CD1c-positive myeloid dendritic cell (primary cell): ENCODE results near the gene PRKAG2.

ENCODE experiments used
- DNase-seq: peaks from one replicate; pipeline ENCODE4 v3.0.0-alpha.2; 2016; ENCODE audit errors: extremely low spot score

PRKAG2 gene

GRCh38 chr7:151900986-151901621 is 24.2 kb upstream of the PRKAG2 start:
- no peak for DNase-seq

- DNase-seq, result no peak
These were observed 23.7 kb upstream of the PRKAG2 start for GRCh38 chr7:151900591-151900985.

GRCh38 chr7:151899513-151900360 is 22.8 kb upstream of the PRKAG2 start:
- DNase-seq, result no peak

GRCh38 chr7:151897951-151898686 is 21.2 kb upstream of the PRKAG2 start:
- DNase-seq, result no peak

- DNase-seq, result no peak
These were observed 20.3 kb upstream of the PRKAG2 start for GRCh38 chr7:151897161-151897731.

- no peak for DNase-seq
These were observed 19.6 kb upstream of the PRKAG2 start for GRCh38 chr7:151896486-151896885.

GRCh38 chr7:151896086-151896485 is 19.2 kb upstream of the PRKAG2 start:
- no peak for DNase-seq

GRCh38 chr7:151895631-151896031 is 18.7 kb upstream of the PRKAG2 start:
- DNase-seq, result no peak

- DNase-seq, result no peak
These were observed 18.2 kb upstream of the PRKAG2 start for GRCh38 chr7:151895008-151895630.

GRCh38 chr7:151894111-151895007 is 17.4 kb upstream of the PRKAG2 start:
- DNase-seq, result no peak

- no peak for DNase-seq
These were observed 16.5 kb upstream of the PRKAG2 start for GRCh38 chr7:151893405-151893923.

GRCh38 chr7:151891753-151892152 is 14.8 kb upstream of the PRKAG2 start:
- no peak for DNase-seq

GRCh38 chr7:151891182-151891581 is 14.3 kb upstream of the PRKAG2 start:
- no peak for DNase-seq

GRCh38 chr7:151890355-151891004 is 13.6 kb upstream of the PRKAG2 start:
- peak; percentile 88 for DNase-seq

GRCh38 chr7:151889406-151890354 is 12.8 kb upstream of the PRKAG2 start:
- DNase-seq, result no peak

- DNase-seq, result no peak
These were observed 11.5 kb upstream of the PRKAG2 start for GRCh38 chr7:151888079-151889067.

GRCh38 chr7:151886783-151887182 is 9.9 kb upstream of the PRKAG2 start:
- no peak for DNase-seq

- DNase-seq, result no peak
These were observed 8.3 kb upstream of the PRKAG2 start for GRCh38 chr7:151885202-151885580.
